Keratinocyte (primary cell): ENCODE measurements around the gene SPPL3. TPM values are rescaled to one million over a fixed set of nuclear protein-coding genes. Genes with fewer than 3 reads are reported as not detected.

Experiments used
- DNase-seq: peaks from one replicate; pipeline ENCODE4 v3.0.0-alpha.2; 2011; ENCODE audit warnings: low read depth, missing footprints, low spot score
- FAIRE-seq: peaks from 2 replicates; lab custom pipeline; 2011; peaks lifted over from hg19 to GRCh38; lab: Jason Lieb, UNC
- H2AFZ ChIP-seq: 2 replicates; pipeline ENCODE4 v1.6.0; 2012; ENCODE audit warnings: low read length, control low read depth, inconsistent platforms; ENCODE audit not compliant: control insufficient read depth
- H3K27ac ChIP-seq: 2 replicates; pipeline ENCODE4 v1.5.1; 2011; ENCODE audit warnings: low read length; ENCODE audit not compliant: control insufficient read depth, insufficient read depth
- H3K27me3 ChIP-seq: 3 replicates; pipeline ENCODE4 v1.6.0; 2011; ENCODE audit warnings: low read length; ENCODE audit not compliant: control insufficient read depth, insufficient read depth; ENCODE audit errors: extremely low read depth
- H3K36me3 ChIP-seq, 2 experiments: 2 replicates in 1 of 2; 3 replicates in 1 of 2; pipeline ENCODE4 v1.5.1; 2011; ENCODE audit warnings: low read length in 2 of 2, mild to moderate bottlenecking in 1 of 2; ENCODE audit not compliant: control insufficient read depth in 2 of 2, insufficient read depth in 2 of 2; ENCODE audit errors: extremely low read depth in 1 of 2
- H3K4me1 ChIP-seq: 3 replicates; pipeline ENCODE4 v1.5.1; 2011; ENCODE audit warnings: low read length; ENCODE audit not compliant: control insufficient read depth, insufficient read depth; ENCODE audit errors: extremely low read depth
- H3K4me2 ChIP-seq: 3 replicates; pipeline ENCODE4 v1.6.0; 2011; ENCODE audit warnings: low read depth, low read length; ENCODE audit not compliant: control insufficient read depth, insufficient read depth; ENCODE audit errors: extremely low read depth
- H3K4me3 ChIP-seq, 3 experiments: fragments of 200-600 bp in 1 of 3; sonication (generic) in 1 of 3; 2 replicates in 2 of 3; 3 replicates in 1 of 3; pipeline ENCODE4 v1.5.1; 2011 to 2016; ENCODE audit warnings: low read length in 3 of 3, mild to moderate bottlenecking in 3 of 3, control low read depth in 2 of 3, inconsistent platforms in 1 of 3, low read depth in 1 of 3, mixed read lengths in 1 of 3, mixed run types in 1 of 3, moderate library complexity in 1 of 3; ENCODE audit not compliant: control insufficient read depth in 2 of 3, insufficient read depth in 2 of 3; ENCODE audit errors: extremely low read depth in 1 of 3
- H3K79me2 ChIP-seq: 2 replicates; pipeline ENCODE4 v1.6.0; 2012; ENCODE audit warnings: low read length; ENCODE audit not compliant: control insufficient read depth, insufficient read depth
- H3K9ac ChIP-seq: 3 replicates; pipeline ENCODE4 v1.6.0; 2011; ENCODE audit warnings: low read length; ENCODE audit not compliant: control insufficient read depth, insufficient read depth; ENCODE audit errors: extremely low read depth
- H3K9me1 ChIP-seq: 3 replicates; pipeline ENCODE4 v1.6.0; 2011; ENCODE audit warnings: low read length; ENCODE audit not compliant: control insufficient read depth, insufficient read depth; ENCODE audit errors: extremely low read depth
- H3K9me3 ChIP-seq: 2 replicates; pipeline ENCODE4 v1.5.1; 2012; ENCODE audit warnings: low read depth, low read length; ENCODE audit not compliant: control insufficient read depth
- H4K20me1 ChIP-seq: 3 replicates; pipeline ENCODE4 v1.6.0; 2011; ENCODE audit warnings: low read length; ENCODE audit not compliant: control insufficient read depth, insufficient read depth; ENCODE audit errors: extremely low read depth
- EZH2 ChIP-seq: IDR thresholded peaks from one replicate; pipeline ENCODE4 v1.6.1; 2012; ENCODE audit warnings: inconsistent platforms, mild to moderate bottlenecking, low read length, moderate library complexity
- dilution Hi-C: fragments of 300-500 bp; cut with MboI; formaldehyde crosslinking; loops from one replicate; pipeline ENCODE4 v1.7.0; 2020; ENCODE audit warnings: low sequenced_read_pairs; ENCODE audit not compliant: extremely low pct_ligation_motif_present
- polyA plus RNA-seq, 5 experiments: library from polyadenylated mRNA; depleted of rRNA in 3 of 5; stranded (reverse) in 3 of 5; stranded (forward) in 1 of 5; unstranded in 1 of 5; fragments of >200 nt; gene quantifications; 1 replicate in 1 of 5; 2 replicates in 3 of 5; 3 replicates in 1 of 5; pipeline versions ENCODE4 v1.2.1 to v1.2.3, GENCODE V29; 2011 to 2012; ENCODE audit warnings: missing spikeins in 2 of 5, low read depth in 1 of 5, low replicate concordance in 1 of 5
- TF ChIP-seq, protein P1 (sequence below), 3 experiments: IDR thresholded peaks in 1 of 3; conservative IDR thresholded peaks in 1 of 3; optimal IDR thresholded peaks in 1 of 3; 2 replicates in 2 of 3; 3 replicates in 1 of 3; pipeline versions ENCODE3 to v1.5.1; 2011; ENCODE audit warnings: low read length in 3 of 3, mild to moderate bottlenecking in 3 of 3, moderate library complexity in 2 of 3, control low read depth in 1 of 3, inconsistent platforms in 1 of 3; ENCODE audit not compliant: insufficient read depth in 2 of 3; ENCODE audit errors: extremely low read depth in 1 of 3

Gene SPPL3
- polyA plus RNA-seq, 1 donor (not counting 4 experiments of a cell fraction or from before 2014, with no cell fraction given): 28.3 TPM

DNA sequence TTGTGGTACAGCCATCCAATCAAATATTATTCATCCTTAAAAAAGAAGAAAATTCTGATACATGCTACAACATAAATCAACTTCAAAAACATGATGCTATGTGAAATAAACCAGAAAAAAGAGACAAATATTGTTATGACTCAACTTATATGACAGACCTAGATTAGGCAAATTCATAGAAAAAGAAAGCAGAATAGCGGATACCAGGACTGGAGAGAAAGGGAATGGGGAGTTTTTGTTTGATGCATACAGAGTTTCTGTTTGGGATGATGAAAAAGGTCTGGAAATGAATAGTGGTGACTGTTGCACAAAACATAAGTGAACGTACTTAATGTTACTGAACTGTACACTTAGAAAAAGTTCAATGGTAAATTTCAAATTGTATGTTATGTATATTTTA is 82.3 kb downstream of the SPPL3 start:
- Histone ChIP-seq H3K4me1 (no peaks in the 10 kb centered on the region), H4K20me1 (no peaks in the 10 kb centered on the region), H3K36me3 (no peaks in the 10 kb centered on the region), H3K4me2 (no peak overlapping the region), H3K79me2 (peaks cover 37% of the 10 kb centered on the region), H3K9me3 (no peaks in the 10 kb centered on the region), H3K9me1 (peaks cover 3% of the 10 kb centered on the region), H3K9ac (no peak overlapping the region), H3K4me3 (no peak overlapping the region), H2AFZ (no peak overlapping the region), H3K27me3 (no peaks in the 10 kb centered on the region), H3K27ac (no peak overlapping the region)
- DNase-seq (no peak), FAIRE-seq (no peak)
- TF ChIP-seq EZH2: no peak
- TF ChIP-seq, protein P1, sequence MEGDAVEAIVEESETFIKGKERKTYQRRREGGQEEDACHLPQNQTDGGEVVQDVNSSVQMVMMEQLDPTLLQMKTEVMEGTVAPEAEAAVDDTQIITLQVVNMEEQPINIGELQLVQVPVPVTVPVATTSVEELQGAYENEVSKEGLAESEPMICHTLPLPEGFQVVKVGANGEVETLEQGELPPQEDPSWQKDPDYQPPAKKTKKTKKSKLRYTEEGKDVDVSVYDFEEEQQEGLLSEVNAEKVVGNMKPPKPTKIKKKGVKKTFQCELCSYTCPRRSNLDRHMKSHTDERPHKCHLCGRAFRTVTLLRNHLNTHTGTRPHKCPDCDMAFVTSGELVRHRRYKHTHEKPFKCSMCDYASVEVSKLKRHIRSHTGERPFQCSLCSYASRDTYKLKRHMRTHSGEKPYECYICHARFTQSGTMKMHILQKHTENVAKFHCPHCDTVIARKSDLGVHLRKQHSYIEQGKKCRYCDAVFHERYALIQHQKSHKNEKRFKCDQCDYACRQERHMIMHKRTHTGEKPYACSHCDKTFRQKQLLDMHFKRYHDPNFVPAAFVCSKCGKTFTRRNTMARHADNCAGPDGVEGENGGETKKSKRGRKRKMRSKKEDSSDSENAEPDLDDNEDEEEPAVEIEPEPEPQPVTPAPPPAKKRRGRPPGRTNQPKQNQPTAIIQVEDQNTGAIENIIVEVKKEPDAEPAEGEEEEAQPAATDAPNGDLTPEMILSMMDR (optimal IDR thresholded peaks at IDR 0.05 in 1 of 3, IDR thresholded peaks at IDR 0.05 in 1 of 3, conservative IDR thresholded peaks at IDR 0.05 in 1 of 3; ENCODE audit: extremely low read depth in 1 of 3, insufficient read depth in 2 of 3, low read length in 3 of 3): no peak
- dilution Hi-C loops: no loop called here

DNA sequence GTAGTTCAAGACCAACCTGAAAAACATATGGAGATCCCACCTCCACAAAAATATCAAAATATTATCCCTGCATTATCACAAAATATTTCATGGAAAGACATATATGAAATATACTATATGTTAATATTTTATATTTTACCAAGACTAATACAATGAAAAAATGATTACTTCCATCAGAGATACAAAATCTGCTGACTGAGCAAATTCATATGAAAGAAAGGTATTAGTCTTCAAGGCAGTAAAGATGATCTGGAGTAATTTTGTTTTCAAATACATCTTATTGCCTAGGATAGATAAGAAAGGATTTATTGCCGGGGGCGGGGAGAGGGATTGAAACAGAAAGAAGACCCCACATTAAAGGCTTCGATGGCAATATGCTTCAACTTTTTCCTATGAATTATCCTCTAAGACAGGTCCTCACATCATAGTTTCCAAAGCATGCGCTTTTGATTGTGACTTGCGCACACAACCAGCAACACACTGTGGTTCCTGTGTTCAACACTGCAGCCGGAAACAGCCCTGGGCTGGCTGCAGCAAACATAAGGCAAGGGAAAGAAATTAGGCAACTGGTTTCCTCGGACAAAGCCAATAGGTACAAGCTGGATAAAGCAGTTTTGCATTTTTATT is 83.2 kb downstream of the SPPL3 start:
- DNase-seq (no peak), FAIRE-seq (no peak)
- Histone ChIP-seq H4K20me1 (no peaks in the 10 kb centered on the region), H3K9ac (no peak overlapping the region), H3K27me3 (no peaks in the 10 kb centered on the region), H3K4me2 (no peak overlapping the region), H3K27ac (no peak overlapping the region), H3K36me3 (no peaks in the 10 kb centered on the region), H2AFZ (no peak overlapping the region), H3K4me1 (no peaks in the 10 kb centered on the region), H3K79me2 (peaks cover 34% of the 10 kb centered on the region), H3K9me3 (no peaks in the 10 kb centered on the region), H3K4me3 (no peak overlapping the region), H3K9me1 (no peaks in the 10 kb centered on the region)
- TF ChIP-seq, protein P1 (optimal IDR thresholded peaks at IDR 0.05 in 1 of 3, IDR thresholded peaks at IDR 0.05 in 1 of 3, conservative IDR thresholded peaks at IDR 0.05 in 1 of 3; ENCODE audit: extremely low read depth in 1 of 3, insufficient read depth in 2 of 3, low read length in 3 of 3): no peak
- no peak for TF ChIP-seq EZH2
- dilution Hi-C loops: no loop called here
